Skeletal muscle cell (primary cell): Measurements from ENCODE around the gene RNU7-1.

ENCODE experiments used
- DNase-seq: peaks from one replicate; pipeline ENCODE4 v3.0.0-alpha.2; 2010; ENCODE audit warnings: low read depth
- H3K4me3 ChIP-seq: 2 replicates; pipeline ENCODE4 v1.5.1; 2011; ENCODE audit warnings: low read depth, mild to moderate bottlenecking, control low read depth, low read length, moderate library complexity

Gene RNU7-1

DNA sequence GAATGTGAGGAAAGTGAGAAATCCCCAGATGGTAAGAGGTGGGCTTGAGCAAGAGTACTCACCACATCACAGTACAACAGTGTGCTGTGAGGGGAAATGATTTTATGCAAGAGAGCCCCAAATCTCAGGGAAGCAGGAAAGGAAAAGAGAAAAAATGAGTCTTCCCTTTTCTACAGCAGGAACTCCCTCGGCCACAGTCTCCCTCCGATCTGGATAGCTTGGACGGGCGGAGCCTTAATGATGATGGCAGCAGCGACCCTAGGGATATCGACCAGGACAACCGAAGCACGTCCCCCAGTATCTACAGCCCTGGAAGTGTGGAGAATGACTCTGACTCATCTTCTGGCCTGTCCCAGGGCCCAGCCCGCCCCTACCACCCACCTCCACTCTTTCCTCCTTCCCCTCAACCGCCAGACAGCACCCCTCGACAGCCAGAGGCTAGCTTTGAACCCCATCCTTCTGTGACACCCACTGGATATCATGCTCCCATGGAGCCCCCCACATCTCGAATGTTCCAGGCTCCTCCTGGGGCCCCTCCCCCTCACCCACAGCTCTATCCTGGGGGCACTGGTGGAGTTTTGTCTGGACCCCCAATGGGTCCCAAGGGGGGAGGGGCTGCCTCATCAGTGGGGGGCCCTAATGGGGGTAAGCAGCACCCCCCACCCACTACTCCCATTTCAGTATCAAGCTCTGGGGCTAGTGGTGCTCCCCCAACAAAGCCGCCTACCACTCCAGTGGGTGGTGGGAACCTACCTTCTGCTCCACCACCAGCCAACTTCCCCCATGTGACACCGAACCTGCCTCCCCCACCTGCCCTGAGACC is 8.0 kb upstream of the RNU7-1 start:
- no peak overlapping the region for H3K4me3 ChIP-seq
- peak; percentile 34 for DNase-seq

DNA sequence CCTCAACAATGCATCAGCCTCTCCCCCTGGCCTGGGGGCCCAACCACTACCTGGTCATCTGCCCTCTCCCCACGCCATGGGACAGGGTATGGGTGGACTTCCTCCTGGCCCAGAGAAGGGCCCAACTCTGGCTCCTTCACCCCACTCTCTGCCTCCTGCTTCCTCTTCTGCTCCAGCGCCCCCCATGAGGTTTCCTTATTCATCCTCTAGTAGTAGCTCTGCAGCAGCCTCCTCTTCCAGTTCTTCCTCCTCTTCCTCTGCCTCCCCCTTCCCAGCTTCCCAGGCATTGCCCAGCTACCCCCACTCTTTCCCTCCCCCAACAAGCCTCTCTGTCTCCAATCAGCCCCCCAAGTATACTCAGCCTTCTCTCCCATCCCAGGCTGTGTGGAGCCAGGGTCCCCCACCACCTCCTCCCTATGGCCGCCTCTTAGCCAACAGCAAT is 7.4 kb upstream of the RNU7-1 start:
- no peak overlapping the region for H3K4me3 ChIP-seq
- no peak for DNase-seq

DNA sequence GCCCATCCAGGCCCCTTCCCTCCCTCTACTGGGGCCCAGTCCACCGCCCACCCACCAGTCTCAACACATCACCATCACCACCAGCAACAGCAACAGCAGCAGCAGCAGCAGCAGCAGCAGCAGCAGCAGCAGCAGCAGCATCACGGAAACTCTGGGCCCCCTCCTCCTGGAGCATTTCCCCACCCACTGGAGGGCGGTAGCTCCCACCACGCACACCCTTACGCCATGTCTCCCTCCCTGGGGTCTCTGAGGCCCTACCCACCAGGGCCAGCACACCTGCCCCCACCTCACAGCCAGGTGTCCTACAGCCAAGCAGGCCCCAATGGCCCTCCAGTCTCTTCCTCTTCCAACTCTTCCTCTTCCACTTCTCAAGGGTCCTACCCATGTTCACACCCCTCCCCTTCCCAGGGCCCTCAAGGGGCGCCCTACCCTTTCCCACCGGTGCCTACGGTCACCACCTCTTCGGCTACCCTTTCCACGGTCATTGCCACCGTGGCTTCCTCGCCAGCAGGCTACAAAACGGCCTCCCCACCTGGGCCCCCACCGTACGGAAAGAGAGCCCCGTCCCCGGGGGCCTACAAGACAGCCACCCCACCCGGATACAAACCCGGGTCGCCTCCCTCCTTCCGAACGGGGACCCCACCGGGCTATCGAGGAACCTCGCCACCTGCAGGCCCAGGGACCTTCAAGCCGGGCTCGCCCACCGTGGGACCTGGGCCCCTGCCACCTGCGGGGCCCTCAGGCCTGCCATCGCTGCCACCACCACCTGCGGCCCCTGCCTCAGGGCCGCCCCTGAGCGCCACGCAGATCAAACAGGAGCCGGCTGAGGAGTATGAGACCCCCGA is 6.8 kb upstream of the RNU7-1 start:
- H3K4me3 ChIP-seq = peak overlapping the region; percentile 59
- no peak for DNase-seq

DNA sequence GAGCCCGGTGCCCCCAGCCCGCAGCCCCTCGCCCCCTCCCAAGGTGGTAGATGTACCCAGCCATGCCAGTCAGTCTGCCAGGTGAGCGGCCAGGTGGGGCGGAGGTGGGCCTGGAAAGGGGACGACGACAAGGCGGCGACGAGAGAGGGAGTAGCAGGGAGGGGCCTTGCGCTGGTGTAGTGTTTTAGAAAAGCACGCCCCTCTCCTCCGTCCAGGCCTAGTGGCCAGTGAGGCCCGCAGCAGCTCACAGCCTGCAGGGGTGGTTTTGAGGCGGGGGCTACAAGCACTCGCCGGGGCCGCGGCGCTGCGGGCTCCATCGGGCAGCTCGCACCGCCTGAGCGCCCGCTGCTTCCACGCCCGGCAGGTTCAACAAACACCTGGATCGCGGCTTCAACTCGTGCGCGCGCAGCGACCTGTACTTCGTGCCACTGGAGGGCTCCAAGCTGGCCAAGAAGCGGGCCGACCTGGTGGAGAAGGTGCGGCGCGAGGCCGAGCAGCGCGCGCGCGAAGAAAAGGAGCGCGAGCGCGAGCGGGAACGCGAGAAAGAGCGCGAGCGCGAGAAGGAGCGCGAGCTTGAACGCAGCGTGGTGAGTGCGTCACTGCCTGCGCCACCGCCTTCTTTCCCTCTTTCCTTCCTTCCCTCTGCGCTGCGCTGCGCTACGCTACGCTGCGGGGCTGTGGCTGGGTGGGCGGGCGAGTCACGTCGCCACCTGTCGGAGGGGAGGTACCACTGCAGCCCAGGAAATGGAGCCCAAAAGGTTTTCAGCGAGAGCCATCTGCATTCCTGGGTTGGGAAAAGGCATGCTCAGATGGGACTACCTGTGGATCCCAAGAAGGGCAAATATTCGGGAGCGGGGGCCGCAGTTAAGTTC is 5.9 kb upstream of the RNU7-1 start:
- H3K4me3 ChIP-seq = peak overlapping the region; percentile 59
- DNase-seq = peak; percentile 75

DNA sequence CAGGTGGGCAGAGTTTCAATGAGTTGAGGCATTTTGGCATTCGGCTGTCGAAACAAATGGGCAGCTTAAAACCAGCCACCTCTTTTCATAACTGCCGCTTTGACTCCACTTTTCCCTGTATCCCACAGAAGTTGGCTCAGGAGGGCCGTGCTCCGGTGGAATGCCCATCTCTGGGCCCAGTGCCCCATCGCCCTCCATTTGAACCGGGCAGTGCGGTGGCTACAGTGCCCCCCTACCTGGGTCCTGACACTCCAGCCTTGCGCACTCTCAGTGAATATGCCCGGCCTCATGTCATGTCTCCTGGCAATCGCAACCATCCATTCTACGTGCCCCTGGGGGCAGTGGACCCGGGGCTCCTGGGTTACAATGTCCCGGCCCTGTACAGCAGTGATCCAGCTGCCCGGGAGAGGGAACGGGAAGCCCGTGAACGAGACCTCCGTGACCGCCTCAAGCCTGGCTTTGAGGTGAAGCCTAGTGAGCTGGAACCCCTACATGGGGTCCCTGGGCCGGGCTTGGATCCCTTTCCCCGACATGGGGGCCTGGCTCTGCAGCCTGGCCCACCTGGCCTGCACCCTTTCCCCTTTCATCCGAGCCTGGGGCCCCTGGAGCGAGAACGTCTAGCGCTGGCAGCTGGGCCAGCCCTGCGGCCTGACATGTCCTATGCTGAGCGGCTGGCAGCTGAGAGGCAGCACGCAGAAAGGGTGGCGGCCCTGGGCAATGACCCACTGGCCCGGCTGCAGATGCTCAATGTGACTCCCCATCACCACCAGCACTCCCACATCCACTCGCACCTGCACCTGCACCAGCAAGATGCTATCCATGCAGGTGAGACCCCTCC is 5.0 kb upstream of the RNU7-1 start:
- DNase-seq = no peak
- peak overlapping the region; percentile 59 for H3K4me3 ChIP-seq

DNA sequence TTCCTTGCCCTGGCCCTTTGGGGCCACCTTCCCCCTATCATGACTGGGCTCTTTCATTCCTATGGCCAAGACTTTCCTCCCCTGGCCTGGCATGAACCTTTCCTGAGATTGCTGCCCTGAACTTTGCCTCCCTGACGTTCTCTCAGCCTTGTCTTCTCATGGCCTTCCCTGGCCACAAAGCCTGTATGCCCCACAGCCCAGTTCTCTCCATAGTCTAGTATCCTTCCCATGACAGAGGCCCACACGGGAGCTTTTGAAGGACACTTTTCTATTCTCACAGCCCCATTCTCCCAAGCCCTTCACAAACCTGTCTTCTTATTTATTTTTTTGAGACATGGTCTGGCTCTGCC is 4.5 kb upstream of the RNU7-1 start:
- DNase-seq = no peak
- no peak overlapping the region for H3K4me3 ChIP-seq

DNA sequence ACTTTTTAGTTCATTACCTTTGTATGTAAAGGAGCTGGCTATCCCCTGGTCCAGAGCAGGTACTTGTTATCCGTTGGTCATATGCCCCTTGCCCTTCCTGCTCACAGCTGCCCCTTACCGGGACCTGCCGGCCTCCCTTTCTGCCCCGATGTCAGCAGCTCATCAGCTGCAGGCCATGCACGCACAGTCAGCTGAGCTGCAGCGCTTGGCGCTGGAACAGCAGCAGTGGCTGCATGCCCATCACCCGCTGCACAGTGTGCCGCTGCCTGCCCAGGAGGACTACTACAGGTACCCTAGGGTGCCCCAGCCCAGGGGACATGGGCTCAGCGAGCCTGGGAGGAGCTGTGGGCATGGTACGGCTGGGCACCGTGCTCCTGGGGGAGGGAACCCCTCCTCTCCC is 2.3 kb upstream of the RNU7-1 start:
- H3K4me3 ChIP-seq = no peak overlapping the region
- DNase-seq = no peak

DNA sequence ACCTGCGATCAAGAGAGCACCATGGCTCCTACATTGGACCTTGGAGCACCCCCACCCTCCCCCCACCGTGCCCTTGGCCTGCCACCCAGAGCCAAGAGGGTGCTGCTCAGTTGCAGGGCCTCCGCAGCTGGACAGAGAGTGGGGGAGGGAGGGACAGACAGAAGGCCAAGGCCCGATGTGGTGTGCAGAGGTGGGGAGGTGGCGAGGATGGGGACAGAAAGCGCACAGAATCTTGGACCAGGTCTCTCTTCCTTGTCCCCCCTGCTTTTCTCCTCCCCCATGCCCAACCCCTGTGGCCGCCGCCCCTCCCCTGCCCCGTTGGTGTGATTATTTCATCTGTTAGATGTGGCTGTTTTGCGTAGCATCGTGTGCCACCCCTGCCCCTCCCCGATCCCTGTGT is 1.8 kb upstream of the RNU7-1 start:
- no peak overlapping the region for H3K4me3 ChIP-seq
- DNase-seq = no peak

DNA sequence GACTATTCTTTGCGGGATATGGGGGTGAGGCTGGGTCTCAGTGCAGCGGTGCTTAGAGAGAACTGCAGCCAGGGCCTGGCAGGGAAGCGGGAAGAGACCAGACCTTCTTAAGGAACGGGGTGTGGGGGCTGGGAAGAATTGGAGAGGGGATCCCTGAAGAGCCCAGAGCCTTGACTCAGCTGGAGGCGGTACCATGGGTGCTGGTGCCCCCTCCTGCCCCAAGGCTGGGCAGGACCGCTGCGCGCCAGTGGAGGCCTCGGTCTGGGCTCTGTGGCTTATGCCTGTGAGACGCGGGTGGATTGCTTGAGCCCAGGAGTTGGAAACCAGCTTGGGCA is 1.3 kb upstream of the RNU7-1 start:
- no peak overlapping the region for H3K4me3 ChIP-seq
- no peak for DNase-seq

DNA sequence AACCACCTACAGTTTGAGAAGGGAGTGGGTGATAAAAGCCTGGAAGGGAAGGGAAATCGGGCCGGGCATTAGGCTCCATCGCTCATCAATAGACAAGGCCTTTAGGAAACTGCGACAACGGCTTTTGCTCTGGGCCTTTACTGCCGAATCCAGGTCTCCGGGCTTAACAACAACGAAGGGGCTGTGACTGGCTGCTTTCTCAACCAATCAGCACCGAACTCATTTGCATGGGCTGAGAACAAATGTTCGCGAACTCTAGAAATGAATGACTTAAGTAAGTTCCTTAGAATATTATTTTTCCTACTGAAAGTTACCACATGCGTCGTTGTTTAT is 261 bp upstream of the RNU7-1 start:
- DNase-seq = peak; percentile 77
- peak overlapping the region; percentile 72 for H3K4me3 ChIP-seq

DNA sequence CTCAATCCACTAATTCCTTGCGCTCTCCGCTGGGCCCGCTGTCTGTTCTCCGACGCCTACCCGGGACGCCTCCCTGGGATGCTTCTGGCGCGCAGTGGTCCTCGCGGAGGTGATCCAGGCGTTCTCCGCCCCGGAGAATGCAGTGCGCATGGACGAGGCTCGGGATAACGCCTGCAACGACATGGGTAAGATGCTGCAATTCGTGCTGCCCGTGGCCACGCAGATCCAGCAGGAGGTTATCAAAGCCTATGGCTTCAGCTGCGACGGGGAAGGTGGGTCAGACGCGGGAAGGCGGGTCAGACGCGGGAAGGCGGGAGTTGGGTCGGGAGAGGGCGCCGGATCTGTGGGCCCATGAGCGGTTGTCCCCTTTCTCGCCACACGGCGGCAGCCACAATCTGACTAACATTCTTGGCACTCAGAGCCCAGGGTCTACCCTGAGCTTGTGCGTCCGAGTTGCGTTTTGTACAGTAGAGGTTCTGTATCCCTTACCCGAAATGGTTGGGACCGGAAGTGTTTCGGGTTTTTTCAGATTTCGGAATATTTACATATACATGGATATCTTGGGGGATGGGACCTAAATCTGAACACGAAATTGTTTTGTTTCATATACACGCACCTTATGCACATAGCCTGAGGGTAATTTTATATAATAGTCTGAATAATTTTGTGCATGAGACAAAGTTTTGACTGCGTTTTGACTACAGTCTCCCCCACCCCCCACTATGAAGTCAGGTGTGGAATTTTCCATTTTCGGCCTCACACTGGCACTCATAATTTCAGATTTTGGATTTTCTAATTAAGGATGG is 968 bp downstream of the RNU7-1 start:
- peak overlapping the region; percentile 72 for H3K4me3 ChIP-seq
- peak; percentile 70 for DNase-seq

DNA sequence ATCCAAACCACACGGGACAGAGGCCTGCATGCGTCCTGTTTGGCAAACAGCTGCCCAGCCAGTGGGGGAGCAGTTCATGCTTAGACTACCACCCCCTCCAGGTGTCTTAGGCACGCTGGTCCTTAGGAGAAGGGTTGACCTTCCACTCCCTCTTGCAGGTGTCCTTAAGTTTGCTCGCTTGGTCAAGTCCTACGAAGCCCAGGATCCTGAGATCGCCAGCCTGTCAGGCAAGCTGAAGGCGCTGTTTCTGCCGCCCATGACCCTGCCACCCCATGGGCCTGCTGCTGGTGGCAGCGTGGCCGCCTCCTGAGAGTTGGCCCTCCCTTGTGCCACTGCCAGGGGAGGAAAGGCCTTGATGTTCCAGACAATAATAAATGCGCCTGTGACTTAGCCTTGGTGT is 2.0 kb downstream of the RNU7-1 start:
- no peak overlapping the region for H3K4me3 ChIP-seq
- no peak for DNase-seq

DNA sequence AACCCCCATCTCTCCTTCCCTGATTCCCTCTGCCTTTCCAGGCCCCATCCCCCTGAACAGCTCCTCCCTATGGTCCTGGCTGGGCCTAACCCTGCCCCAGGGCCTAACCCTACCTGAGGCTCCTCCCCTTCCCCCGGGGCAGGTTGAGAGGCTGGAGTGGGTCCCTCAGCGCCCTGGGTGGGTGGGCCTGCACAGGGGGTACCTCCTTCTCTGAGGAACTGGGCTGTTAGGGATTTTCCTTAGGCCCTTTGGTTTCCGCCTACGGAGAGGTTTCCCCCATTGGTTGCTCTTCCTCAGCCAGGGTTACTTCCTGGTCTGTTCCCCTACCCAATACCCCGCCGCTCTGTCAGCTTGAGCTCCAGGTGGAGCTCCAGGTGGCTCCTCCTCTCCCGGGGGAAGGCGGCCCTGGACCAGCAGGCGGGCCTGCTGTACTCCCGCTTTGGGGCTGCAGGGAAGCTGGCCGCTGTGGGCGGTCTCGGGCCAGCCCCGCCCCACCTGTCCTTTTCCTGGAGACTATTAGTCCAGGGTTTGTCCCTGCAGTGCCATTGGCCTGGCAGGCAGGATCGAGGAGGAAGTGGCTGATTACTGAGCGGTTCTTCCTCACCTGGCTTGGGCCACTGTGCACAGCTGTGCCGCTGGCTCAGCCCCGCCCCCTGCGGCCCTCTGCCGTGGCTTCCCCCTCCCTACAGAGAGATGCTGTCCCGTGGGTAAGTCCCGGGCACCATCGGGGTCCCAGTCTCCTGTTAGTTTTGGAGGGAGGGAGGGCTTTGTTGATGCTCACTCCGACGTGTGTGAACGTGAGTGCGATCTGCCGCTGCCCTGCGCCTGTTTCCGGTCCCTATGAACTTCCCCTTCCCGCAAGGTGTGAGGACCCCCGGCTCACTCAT is 2.7 kb downstream of the RNU7-1 start:
- no peak for DNase-seq
- H3K4me3 ChIP-seq = no peak overlapping the region

DNA sequence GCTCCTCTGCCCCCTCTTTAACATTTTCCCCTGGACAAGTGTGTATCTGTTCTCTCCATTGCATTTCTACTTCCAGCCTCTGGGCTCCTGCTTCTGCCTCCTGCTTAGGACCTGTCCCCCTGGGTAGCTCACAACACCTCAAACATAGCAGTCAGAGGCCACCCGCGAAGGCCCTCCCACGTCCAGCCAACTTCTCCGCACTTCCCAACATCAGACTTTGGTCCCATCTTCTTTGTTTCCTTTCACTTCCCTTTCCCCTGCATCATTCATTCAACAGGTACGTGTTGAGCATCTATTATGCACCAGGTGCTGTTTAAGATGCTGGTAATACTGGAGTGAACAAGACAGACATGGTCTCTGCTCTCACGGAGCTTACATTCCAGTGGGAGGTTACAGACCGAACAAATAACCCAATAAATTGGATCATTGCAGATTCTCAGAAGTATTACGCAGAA is 3.3 kb downstream of the RNU7-1 start:
- no peak overlapping the region for H3K4me3 ChIP-seq
- no peak for DNase-seq

DNA sequence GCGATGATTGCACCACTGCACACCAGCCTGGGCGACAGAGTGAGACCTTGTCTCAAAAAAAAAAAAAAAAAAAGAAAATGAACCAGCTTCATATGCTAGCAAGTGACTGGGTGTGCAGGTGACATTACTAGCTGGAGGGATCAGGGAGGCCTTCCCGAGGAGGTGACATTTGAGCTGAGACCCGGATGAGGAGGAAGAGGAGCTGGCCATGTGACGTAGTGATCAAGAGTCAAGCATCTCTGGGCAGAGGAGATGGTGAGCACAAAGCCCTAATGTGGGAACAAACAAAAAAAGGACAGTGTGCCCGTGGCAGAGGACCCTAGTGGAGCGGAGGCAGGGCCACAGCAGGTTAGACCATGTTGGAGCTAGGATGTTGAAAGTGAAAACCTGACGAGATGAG is 4.0 kb downstream of the RNU7-1 start:
- H3K4me3 ChIP-seq = no peak overlapping the region
- no peak for DNase-seq

DNA sequence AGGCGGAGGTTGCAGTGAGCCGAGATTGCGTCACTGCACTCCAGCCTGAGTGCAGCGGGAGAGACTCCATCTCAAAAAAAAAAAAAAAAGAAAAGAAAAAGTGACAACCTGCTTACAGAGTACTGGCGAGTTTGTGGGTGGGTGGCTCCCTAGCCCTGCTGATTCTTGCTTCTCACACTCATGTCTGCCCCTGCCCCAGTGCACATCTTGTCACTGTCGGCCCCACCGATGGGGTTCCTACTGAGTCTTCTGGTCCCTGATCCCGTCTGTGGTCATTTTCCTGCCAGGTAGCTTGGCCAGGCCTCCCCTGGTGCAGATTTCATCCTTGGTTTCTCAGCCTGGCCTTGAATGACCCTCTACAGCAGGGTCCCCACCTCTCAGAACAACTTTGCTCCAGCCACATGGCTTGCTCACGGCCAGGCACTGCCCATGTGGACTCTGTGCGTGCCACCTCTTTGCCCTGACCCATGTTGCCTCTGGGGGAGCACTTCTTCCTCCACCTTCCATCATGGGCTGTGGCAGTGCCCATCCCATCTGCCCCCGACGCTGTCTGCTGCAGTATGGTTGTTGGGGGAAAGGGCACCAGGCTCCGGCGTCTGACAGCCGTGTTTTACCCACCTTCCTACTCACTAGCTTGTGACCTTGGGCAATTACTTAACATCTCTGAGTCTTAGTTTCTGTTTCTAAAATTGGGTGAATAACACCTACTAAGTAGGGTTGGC is 5.4 kb downstream of the RNU7-1 start:
- no peak for DNase-seq
- H3K4me3 ChIP-seq = no peak overlapping the region

DNA sequence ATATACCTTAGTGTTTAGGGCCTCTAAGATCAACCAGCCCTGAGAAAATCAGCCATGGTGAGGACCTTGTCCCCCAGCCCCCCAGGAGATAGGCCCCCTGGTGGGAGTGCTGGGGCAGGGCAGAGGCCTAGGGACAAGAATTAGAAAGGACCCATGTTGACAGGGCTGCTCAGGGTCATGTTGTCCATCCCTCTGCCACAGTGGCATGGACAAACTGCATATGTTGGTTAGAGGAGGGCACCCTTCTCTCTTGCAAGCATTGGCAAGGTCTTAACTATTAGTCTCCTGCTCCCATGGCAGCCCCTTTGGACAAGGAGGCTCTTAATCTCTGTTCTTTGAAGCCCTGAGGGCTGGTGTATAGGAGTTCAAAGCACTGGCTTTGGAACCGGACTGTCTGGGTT is 6.8 kb downstream of the RNU7-1 start:
- no peak overlapping the region for H3K4me3 ChIP-seq
- DNase-seq = no peak
